Testis (tissue), 2 donors: Measurements from ENCODE around the gene WLS.

Experiments used
- CTCF ChIP-seq, 3 experiments: fragments of 450-650 bp in 2 of 3; fragments of 200-600 bp in 1 of 3; sonication (generic) in 1 of 3; IDR thresholded peaks; one replicate each; pipeline ENCODE4 v1.5.1; 2016 to 2019; ENCODE audit warnings: antibody characterized with exemption in 3 of 3, mild to moderate bottlenecking in 2 of 3, moderate library complexity in 1 of 3
- POLR2A ChIP-seq: fragments of 450-650 bp; IDR thresholded peaks from one replicate; pipeline ENCODE4 v1.6.1; 2017; ENCODE audit warnings: antibody characterized with exemption, mild to moderate bottlenecking, moderate library complexity

- no peak for TF ChIP-seq CTCF (IDR thresholded peaks at IDR 0.05)
- no peak for TF ChIP-seq POLR2A
Observed at GRCh38 chr1:68145418-68146126, 86.8 kb downstream of the WLS start.
